ENCODE measurements around the gene MCCC1.

Gene MCCC1

GRCh38 chr3:182969277-182969676, 130.0 kb downstream of the MCCC1 start:
- H3K4me2 ChIP-seq (ENCODE audit: low read depth, low read length, poor library complexity, severe bottlenecking): no peak overlapping the region

GRCh38 chr3:182967218-182968204, 131.8 kb downstream of the MCCC1 start:
- H3K9ac ChIP-seq (ENCODE audit: low read length): no peak overlapping the region
- peaks cover 83% of the 10 kb centered on the region for H3K79me2 ChIP-seq (ENCODE audit: insufficient read depth, low read length)
- H3K9me2 ChIP-seq (replicated peaks; ENCODE audit: insufficient read depth, low read length): no peaks in the 10 kb centered on the region
- H4K20me1 ChIP-seq (ENCODE audit: low read depth, low read length): 0 out of 2 replicates have a peak, but pooled peaks cover 8% of the 10 kb centered on the region
- H3K27ac ChIP-seq (ENCODE audit: low read depth, low read length): peak overlapping the region; percentile 9; the same call in 1 of the 2 replicates
- H3K9me3 ChIP-seq (ENCODE audit: insufficient read depth, low read length): no peaks in the 10 kb centered on the region
- no peak for TF ChIP-seq CTCF (IDR thresholded peaks at IDR 0.05; ENCODE audit: insufficient read depth, low read length, poor library complexity, severe bottlenecking)
- no peak overlapping the region for H2AFZ ChIP-seq (ENCODE audit: low read depth, low read length, severe bottlenecking)
- peak overlapping the region; percentile 35 for H3K4me2 ChIP-seq (ENCODE audit: low read depth, low read length, poor library complexity, severe bottlenecking)
- no peak overlapping the region for H3K4me3 ChIP-seq (ENCODE audit: insufficient read depth, low read length, poor library complexity, severe bottlenecking)
- no peaks in the 10 kb centered on the region for H3K27me3 ChIP-seq (ENCODE audit: low read length)
- no peaks in the 10 kb centered on the region for H3F3A ChIP-seq (ENCODE audit: insufficient read depth)
- H3K36me3 ChIP-seq (ENCODE audit: low read length): no peaks in the 10 kb centered on the region

More at GRCh38 chr3:182969277-182969676, 130.0 kb downstream of the MCCC1 start:
- no peaks in the 10 kb centered on the region for H3K9me3 ChIP-seq (ENCODE audit: insufficient read depth, low read length)
- 0 out of 2 replicates have a peak, but pooled peaks cover 8% of the 10 kb centered on the region for H4K20me1 ChIP-seq (ENCODE audit: low read depth, low read length)
- H2AFZ ChIP-seq (ENCODE audit: low read depth, low read length, severe bottlenecking): no peak overlapping the region
- peaks cover 86% of the 10 kb centered on the region for H3K79me2 ChIP-seq (ENCODE audit: insufficient read depth, low read length)
- no peak overlapping the region for H3K4me3 ChIP-seq (ENCODE audit: insufficient read depth, low read length, poor library complexity, severe bottlenecking)
- H3K9me2 ChIP-seq (replicated peaks; ENCODE audit: insufficient read depth, low read length): no peaks in the 10 kb centered on the region
- H3K36me3 ChIP-seq (ENCODE audit: low read length): no peaks in the 10 kb centered on the region
- no peak overlapping the region for H3K27ac ChIP-seq (ENCODE audit: low read depth, low read length)
- H3K27me3 ChIP-seq (ENCODE audit: low read length): no peaks in the 10 kb centered on the region
- H3F3A ChIP-seq (ENCODE audit: insufficient read depth): no peaks in the 10 kb centered on the region
- TF ChIP-seq CTCF (IDR thresholded peaks at IDR 0.05; ENCODE audit: insufficient read depth, low read length, poor library complexity, severe bottlenecking) (no peak), EZH2phosphoT487 (conservative IDR thresholded peaks at IDR 0.05; ENCODE audit: low read length) (no peak)
- H3K9ac ChIP-seq (ENCODE audit: low read length): no peak overlapping the region

GRCh38 chr3:182965861-182966366, 133.4 kb downstream of the MCCC1 start:
- no peak overlapping the region for H3K27ac ChIP-seq (ENCODE audit: low read depth, low read length)
- no peak overlapping the region for H3K9ac ChIP-seq (ENCODE audit: low read length)
- H2AFZ ChIP-seq (ENCODE audit: low read depth, low read length, severe bottlenecking): no peak overlapping the region
- 0 out of 2 replicates have a peak, but pooled peaks cover 8% of the 10 kb centered on the region for H4K20me1 ChIP-seq (ENCODE audit: low read depth, low read length)
- H3K36me3 ChIP-seq (ENCODE audit: low read length): peaks cover 4% of the 10 kb centered on the region; the same call in 1 of the 2 replicates
- peaks cover 67% of the 10 kb centered on the region for H3K79me2 ChIP-seq (ENCODE audit: insufficient read depth, low read length)
- no peak overlapping the region for H3K4me3 ChIP-seq (ENCODE audit: insufficient read depth, low read length, poor library complexity, severe bottlenecking)
- TF ChIP-seq EZH2phosphoT487 (conservative IDR thresholded peaks at IDR 0.05; ENCODE audit: low read length): no peak
- TF ChIP-seq CTCF (IDR thresholded peaks at IDR 0.05; ENCODE audit: insufficient read depth, low read length, poor library complexity, severe bottlenecking): no peak
- H3K4me2 ChIP-seq (ENCODE audit: low read depth, low read length, poor library complexity, severe bottlenecking): no peak overlapping the region
- no peaks in the 10 kb centered on the region for H3K27me3 ChIP-seq (ENCODE audit: low read length)
- H3K9me2 ChIP-seq (replicated peaks; ENCODE audit: insufficient read depth, low read length): no peaks in the 10 kb centered on the region
- no peaks in the 10 kb centered on the region for H3K9me3 ChIP-seq (ENCODE audit: insufficient read depth, low read length)
- H3F3A ChIP-seq (ENCODE audit: insufficient read depth): no peaks in the 10 kb centered on the region
